ENCODE results near the gene EPHX1.
"Not testable (repeated sequence)": the region's sequence is repeated elsewhere in the genome, so short reads cannot be mapped to it uniquely, and the experiment has no call there.

EPHX1 gene

GRCh38 chr1:225777583-225778336 is 32.2 kb upstream of the EPHX1 start, which contains the start of gene SRP9:
Gene SRP9 (plus strand): TSS chr1:225777826. CDS start chr1:225777941, 115 bp downstream.
- DNase-seq: peak; percentile 100

- no peak for DNase-seq
Measured at GRCh38 chr1:225778337-225778669, 31.6 kb upstream of the EPHX1 start.

- not testable (repeated sequence) for DNase-seq
Measured at GRCh38 chr1:225779165-225779564, 30.8 kb upstream of the EPHX1 start.

DNA sequence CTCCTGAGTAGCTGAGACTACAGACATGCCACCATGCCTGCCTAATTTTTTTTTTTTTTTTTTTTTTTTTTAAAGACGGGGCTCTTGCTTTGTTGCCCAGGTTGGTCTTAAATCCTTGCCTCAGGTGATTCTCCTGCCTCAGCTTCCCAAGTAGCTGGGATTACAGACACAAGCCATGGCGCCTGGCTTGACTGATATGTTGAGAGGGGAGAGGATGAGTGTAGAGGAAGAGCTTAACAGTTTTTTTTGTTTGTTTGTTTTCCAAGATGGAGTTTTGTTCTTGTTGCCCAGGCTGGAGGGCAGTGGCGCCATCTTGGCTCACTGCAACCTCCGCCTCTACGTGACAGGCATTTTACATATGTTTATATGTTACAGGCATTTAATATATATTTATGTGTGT is 29.8 kb upstream of the EPHX1 start:
- DNase-seq: no peak

GRCh38 chr1:225780630-225781029 is 29.3 kb upstream of the EPHX1 start:
- DNase-seq: no peak

- not testable (repeated sequence) for DNase-seq
Measured at GRCh38 chr1:225789142-225789541, 20.8 kb upstream of the EPHX1 start.

GRCh38 chr1:225794954-225795353 is 15.0 kb upstream of the EPHX1 start:
- no peak for DNase-seq

DNA sequence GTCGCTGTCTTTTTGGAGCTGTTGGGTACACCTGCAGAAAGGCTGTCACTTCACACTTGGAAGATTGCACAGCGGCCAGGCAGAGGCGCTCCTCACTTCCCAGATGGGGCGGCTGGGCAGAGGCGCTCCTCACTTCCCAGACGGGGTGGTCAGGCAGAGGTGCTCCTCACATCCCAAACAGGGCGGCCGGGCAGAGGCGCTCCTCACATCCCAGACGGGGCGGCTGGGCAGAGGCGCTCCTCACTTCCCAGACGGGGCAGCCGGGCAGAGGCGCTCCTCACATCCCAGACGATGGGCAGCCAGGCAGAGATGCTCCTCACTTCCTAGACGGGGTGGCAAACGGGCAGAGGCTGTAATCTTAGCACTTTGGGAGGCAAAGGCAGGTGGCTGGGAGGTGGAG is 13.8 kb upstream of the EPHX1 start:
- DNase-seq: not testable (repeated sequence)

DNA sequence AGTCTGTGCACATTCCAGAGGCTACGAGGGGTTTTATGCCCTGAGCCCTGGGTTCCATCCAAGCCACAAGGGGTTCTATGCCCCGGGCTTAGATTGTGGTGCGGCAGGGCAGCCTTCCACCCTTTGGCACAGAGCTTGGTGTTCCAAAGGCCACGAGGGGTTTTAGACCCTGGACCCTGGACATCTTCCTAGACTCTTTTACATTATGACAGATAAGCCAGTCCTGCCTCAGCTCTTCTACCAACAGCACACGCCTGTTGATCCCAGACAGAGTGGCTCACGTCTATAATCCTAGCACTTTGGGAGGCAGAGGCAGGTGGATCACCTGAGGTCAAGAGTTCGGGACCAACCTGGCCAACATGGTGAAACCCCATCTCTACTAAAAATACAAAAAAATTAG is 8.8 kb upstream of the EPHX1 start:
- not testable (repeated sequence) for DNase-seq

GRCh38 chr1:225806249-225806648 is 3.7 kb upstream of the EPHX1 start:
- no peak for DNase-seq

- DNase-seq: not testable (repeated sequence)
Measured at GRCh38 chr1:225806736-225807135, 3.2 kb upstream of the EPHX1 start.

DNA sequence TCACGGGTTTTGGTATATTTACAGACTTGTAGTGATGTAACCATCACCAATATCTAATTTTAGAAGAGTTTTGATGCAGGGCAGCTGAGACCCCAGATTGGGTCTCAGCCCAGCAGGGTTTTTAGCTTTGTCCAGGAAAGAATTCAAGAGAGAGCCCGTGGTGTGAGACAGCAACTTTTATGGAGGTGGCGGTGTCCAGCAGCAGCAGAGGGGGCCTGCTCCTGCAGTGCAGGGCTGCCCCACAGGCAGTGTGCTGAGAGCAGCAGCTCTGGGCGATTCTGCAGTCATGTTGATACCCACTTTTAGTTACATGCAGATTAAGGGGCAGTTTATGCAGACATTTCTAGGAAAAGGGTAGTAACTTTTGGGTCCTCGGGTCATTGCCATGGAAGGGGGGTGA is 1.8 kb upstream of the EPHX1 start:
- no peak for DNase-seq

DNA sequence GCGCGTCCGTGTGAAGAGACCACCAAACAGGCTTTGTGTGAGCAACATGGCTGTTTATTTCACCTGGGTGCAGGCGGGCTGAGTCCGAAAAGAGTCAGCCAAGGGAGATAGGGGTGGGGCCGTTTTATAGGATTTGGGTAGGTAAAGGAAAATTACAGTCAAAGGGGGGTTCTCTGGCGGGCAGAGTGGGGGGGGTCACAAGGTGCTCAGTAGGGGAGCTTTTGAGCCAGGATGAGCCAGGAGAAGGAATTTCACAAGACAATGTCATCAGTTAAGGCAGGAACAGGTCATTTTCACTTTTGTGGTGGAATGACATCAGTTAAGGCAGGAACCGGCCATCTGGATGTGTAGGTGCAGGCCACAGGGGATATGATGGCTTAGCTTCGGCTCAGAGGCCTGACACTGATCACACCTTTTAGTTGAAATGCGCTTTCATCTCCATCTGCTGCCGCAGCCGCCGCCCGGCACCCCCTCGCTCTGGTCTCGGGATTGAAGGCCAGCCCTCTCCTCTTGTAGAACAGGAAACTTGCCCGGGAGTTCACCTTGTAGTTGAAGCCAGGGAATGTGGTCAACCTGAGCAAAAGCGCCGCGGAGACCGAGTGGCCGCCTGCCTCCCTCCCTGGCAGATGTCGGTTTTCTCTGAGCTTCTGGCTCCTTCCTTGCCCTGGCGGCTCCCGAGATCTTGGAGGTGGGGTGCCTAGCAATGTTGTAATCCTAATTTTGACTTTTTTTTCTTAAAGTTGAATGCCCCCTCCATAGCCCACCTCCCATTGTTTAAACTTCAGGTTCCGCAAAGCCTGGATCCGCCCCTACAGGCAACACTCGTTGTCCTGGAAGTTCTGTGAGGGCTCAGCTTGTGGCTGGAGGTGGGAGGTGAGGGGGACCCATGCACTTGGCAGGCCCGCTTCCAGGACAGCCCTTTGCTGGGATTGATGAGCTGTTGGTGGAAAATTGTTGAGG is 935 bp downstream of the EPHX1 start:
- DNase-seq: peak; percentile 22

DNA sequence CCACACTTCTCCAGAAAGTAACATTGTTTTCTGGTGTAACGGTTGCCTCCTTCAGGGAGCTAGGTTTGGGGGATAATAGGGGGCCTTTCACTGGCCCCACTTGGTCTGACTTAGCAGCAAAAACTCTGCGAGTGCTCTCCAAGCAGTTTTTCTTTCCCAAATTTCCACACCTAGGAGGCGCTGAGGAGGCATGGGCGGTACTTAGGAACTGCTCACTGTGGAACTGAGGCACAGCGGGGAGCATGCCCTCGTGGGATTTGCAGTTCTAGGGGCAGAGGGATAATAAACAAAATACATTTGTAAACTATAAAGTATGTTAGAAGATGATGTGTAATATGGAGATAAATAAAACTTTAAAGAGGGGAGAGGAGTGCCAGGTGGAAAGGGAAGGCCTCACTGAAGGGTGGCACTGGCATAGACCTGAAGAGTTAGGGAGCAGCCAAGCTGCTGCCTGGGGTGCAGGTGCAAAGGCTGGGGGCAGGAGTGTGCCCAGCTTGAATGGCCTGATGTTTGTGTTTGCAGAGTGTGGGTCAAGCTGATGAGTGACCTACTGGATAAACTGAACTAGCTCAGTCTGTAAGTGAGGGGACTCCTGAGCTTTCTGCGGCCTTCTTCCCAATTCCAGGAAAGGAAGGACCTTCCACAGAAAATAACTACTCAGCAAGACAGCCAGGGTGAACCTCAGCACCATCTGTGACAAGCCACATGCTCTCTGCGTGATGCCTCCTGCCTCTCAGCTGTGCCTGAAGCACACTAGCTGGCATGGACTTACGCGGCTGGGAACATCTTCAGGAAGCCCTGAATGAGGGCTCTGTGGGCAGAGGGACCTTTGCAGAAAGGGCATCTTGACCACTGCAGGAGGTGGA is 1.9 kb downstream of the EPHX1 start:
- peak; percentile 73 for DNase-seq

- DNase-seq: peak; percentile 49
Measured at GRCh38 chr1:225812488-225813213, 2.7 kb downstream of the EPHX1 start.

- DNase-seq: peak; percentile 89
Measured at GRCh38 chr1:225813214-225813964, 3.5 kb downstream of the EPHX1 start.

- DNase-seq: no peak
Measured at GRCh38 chr1:225814381-225814780, 4.5 kb downstream of the EPHX1 start.

DNA sequence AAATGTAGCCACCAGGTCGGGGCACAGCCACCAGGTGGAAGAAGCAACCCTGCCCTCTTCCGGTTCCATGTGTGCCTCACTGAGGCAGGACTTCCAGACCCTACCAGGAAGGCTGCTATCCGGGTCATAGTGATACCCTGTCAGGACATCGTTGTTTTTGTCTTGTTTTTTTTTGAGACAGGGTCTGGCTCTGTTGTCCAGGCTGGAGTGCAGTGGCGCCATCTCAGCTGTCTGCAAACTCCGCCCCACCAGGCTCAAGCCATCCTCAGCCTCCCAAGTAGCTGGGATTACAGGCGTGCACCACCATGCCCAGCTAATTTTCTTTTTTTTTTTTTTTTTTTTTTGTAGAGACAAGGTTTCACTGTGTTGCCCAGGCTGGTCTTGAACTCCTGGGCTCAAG is 5.2 kb downstream of the EPHX1 start:
- not testable (repeated sequence) for DNase-seq

DNA sequence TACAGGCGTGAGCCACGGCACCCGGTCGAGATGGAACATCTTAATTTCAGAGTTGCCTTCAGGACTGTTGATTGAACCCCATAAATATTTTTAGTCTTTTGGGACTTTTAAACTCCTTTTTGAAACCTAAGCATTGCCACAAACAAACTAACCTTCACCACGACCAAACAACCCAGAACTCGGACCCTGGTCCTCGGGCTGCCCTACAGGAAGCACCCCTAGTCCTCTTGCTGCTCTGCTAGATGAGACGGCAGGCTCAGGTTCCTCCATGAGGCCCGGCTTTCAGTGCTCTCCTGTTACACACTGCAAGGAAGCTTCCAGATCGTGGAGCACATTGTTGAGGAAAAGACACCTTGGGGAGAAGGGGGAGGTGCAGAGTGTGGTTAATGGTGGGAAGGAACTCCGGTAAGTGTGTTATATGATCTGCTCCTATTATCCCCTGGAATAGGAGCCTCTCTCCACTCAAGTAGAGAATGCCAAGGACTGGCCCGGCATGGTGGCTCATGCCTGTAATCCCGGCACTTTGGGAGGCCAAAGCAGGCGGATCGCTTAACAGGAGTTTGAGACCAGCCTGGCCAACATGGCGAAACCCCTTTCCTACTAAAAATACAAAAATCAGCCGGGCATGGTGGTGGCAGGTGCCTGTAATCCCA is 5.7 kb downstream of the EPHX1 start:
- peak; percentile 63 for DNase-seq

DNA sequence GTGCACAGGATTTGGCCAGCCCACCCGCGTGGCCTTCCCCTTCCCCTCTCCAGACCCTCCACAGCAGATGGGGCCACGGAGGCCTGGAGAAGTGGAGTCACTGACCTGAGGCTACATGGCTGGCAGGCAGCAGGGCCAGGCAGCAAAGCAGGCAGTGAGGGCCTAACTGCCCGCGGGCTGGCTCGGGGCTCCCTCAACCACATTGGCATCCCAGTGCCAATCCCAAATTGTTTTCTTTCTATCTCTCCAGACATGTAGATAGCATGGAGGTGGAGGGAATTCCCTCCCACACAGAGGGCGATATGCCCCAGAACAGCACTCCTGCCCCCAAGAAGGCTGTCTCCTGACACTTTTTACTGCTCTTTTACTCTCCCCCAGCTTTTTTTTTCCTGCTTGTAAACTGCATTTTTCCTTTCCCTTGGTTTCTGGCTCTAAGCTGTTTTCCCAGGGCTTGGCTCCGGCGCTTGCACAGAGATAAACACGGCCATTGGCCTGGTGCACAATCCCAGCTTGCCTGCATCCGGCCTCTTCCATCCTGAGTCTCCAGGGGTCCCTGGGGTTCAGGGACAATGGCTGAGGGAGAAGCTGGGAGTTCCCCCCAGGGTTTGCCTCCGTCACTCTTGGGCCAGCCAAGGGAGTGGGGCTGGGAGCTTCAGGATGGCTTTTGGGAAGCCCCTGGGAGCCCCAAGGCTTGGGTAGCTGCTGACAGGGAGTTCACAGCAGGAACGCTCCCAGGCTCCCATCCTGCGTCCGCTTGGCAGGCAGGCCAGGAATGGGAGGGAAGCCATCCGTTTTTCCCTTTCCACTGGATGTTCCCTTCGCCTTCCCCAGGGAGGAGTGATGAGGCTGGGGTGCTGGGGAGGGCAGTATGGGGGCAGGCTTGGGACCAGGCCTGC is 7.0 kb downstream of the EPHX1 start:
- DNase-seq: no peak

All from NCI-H69 (cell line).